Activated effector memory CD4-positive, alpha-beta T cell treated with Interleukin-2 at 50 U/mL for 16 hours (primary cell): ENCODE measurements around the gene ZNF677.
A peak's percentile ranks its signal among the peaks of the same experiment; 100 is the strongest.
"Not testable (repeated sequence)": the region's sequence is repeated elsewhere in the genome, so short reads cannot be mapped to it uniquely, and the experiment has no call there.

Experiments used
- DNase-seq: peaks from one replicate; pipeline ENCODE4 v3.0.0-alpha.2; 2020

ZNF677 gene

GRCh38 chr19:53192771-53193534 lies 61.7 kb downstream of the ZNF677 start, which contains the start of gene ZNF665:
TSS of gene ZNF665 (minus strand) at chr19:53193358. CDS start at chr19:53182898, 10,460 bp downstream.
- peak; percentile 63 for DNase-seq

- DNase-seq = no peak
Measured at GRCh38 chr19:53190253-53190652, 64.4 kb downstream of the ZNF677 start.

GRCh38 chr19:53189691-53190198 lies 64.9 kb downstream of the ZNF677 start:
- DNase-seq = not testable (repeated sequence)
